ENCODE results near the gene RAD51B.

GRCh38 chr14:68562911-68563250 is 743.3 kb downstream of the RAD51B start:
- TF ChIP-seq, protein P1, sequence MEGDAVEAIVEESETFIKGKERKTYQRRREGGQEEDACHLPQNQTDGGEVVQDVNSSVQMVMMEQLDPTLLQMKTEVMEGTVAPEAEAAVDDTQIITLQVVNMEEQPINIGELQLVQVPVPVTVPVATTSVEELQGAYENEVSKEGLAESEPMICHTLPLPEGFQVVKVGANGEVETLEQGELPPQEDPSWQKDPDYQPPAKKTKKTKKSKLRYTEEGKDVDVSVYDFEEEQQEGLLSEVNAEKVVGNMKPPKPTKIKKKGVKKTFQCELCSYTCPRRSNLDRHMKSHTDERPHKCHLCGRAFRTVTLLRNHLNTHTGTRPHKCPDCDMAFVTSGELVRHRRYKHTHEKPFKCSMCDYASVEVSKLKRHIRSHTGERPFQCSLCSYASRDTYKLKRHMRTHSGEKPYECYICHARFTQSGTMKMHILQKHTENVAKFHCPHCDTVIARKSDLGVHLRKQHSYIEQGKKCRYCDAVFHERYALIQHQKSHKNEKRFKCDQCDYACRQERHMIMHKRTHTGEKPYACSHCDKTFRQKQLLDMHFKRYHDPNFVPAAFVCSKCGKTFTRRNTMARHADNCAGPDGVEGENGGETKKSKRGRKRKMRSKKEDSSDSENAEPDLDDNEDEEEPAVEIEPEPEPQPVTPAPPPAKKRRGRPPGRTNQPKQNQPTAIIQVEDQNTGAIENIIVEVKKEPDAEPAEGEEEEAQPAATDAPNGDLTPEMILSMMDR (conservative IDR thresholded peaks at IDR 0.05; ENCODE audit: low read depth, low read length) = no peak
- TF ChIP-seq EZH2phosphoT487 (IDR thresholded peaks at IDR 0.05; ENCODE audit: borderline replicate concordance, low read length) (no peak), EZH2 (IDR thresholded peaks at IDR 0.05; ENCODE audit: low read length, unreplicated experiment) (no peak)

Measured in PC-3 (cell line).